ENCODE measurements around the gene TMEM245. TPM values are rescaled to one million over a fixed set of nuclear protein-coding genes. Genes with fewer than 3 reads are reported as not detected.
"Not testable (repeated sequence)": the region's sequence is repeated elsewhere in the genome, so short reads cannot be mapped to it uniquely, and the experiment has no call there.

TMEM245 gene
- total RNA-seq, 1 donor from 2014 or later: 33.7 TPM

DNA sequence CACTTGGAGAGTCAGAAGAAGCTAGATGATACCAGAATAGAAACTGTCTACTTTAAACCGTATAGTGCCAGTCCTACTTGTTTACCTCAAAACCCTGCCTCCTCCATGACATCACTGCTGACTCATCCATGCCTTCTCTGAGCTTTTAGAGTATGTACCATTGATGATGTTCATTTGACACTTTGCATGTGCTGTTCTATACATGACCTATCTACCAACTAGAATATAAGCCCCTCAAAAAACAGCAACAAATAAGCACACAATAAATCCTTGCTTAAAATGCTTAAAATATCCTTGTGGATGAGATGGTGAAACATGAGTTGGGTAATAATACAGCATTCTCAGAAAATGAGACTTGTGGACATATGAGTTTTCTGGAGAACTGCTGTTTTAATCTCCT is 109.0 kb downstream of the TMEM245 start:
- no peak for DNase-seq (ENCODE audit: low spot score)

GRCh38 chr9:109005678-109006077 is 114.1 kb downstream of the TMEM245 start:
- DNase-seq (ENCODE audit: low spot score) (no peak), ATAC-seq (no peak)

More for the DNA sequence above, 109.0 kb downstream of the TMEM245 start:
- ATAC-seq: no peak

- DNase-seq (ENCODE audit: low spot score): no peak
- ATAC-seq: no peak
Observed at GRCh38 chr9:109003116-109003515, 116.6 kb downstream of the TMEM245 start.

DNA sequence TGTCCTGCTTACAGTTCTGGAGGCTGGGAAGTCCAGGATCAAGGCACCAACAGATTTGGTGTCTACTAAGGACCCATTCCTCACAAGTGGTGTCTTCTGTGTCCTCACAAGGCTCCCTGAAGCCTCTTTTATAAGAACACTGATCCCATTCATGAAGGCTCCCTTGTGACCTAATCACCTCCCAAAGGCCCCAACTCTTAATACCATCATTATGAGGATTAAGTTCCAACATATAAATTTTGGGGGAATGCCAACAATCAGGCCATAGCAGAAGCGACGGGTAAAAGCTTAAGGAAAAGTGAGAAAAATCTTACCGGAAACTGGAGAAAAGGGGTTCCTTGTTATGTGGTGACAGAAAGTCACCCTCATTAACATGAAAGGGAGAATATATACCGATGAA is 117.6 kb downstream of the TMEM245 start:
- DNase-seq (ENCODE audit: low spot score) (no peak), ATAC-seq (no peak)

- no peak for ATAC-seq
- DNase-seq (ENCODE audit: low spot score): no peak
Observed at GRCh38 chr9:109001275-109001676, 118.5 kb downstream of the TMEM245 start.

DNA sequence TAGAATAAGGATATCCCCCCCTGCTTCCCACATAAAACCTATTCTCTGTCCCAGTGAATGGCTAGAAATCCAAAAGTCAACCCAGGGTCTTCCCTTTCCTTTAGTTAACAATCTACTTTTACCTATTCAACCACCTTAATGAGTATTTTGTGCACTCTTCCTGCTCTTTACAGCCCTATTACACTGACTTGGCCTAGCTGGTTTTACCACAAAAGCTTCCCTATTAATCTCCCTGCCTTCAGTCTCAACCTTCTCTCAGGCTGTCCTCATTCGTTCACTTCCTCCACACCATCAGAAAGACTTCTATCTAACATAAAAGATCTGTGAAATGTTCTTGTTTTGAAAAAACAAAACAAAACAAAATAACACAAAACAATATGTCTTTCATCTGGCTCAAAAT is 122.6 kb downstream of the TMEM245 start:
- DNase-seq (ENCODE audit: low spot score): no peak
- ATAC-seq: no peak

- ATAC-seq: no peak
Observed at GRCh38 chr9:108996643-108997042, 123.1 kb downstream of the TMEM245 start.

DNA sequence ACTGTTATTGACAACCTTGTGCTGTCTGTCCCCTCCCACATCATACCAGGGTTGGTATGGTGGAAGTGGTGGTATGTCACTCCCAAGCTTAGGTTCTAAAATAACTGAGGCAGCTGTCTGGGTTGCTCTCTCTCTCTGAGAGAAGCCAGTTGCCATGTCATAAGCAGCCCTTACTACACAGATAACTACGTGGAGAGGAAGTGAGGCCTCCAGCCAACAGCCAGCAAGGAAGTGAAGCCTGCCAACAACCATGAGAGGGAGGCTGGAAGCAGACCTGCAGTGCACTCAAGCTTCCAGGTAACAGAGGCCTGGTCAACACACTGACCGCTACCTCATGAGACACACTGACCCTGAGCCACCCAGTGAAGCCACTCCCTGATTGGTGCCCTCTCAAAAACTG is 125.1 kb downstream of the TMEM245 start:
- ATAC-seq (peak; percentile 67), DNase-seq (ENCODE audit: low spot score) (no peak)

More at GRCh38 chr9:108996643-108997042, 123.1 kb downstream of the TMEM245 start:
- no peak for DNase-seq (ENCODE audit: low spot score)

GRCh38 chr9:108991479-108991878 is 128.3 kb downstream of the TMEM245 start:
- ATAC-seq: no peak

DNA sequence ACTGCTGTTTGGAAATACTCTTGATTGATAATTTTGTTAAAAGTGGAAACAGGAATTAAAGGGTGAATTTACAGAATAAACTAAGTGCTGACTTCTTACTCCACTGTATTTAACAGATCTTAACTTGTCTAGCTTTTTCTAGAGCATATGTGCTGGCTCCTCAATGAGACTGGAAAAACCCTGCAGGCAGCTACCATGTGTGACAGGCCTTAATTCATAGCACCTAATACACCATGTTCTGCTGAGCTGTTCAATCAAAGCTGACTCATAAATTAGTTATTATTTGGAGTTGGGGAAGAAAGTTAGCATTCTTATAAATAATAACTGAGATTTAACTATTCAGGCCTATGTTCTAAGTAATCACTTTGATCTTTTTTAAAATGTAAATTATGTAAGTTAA is 135.9 kb downstream of the TMEM245 start:
- ATAC-seq (no peak), DNase-seq (ENCODE audit: low spot score) (no peak)

More at GRCh38 chr9:108991479-108991878, 128.3 kb downstream of the TMEM245 start:
- no peak for DNase-seq (ENCODE audit: low spot score)

DNA sequence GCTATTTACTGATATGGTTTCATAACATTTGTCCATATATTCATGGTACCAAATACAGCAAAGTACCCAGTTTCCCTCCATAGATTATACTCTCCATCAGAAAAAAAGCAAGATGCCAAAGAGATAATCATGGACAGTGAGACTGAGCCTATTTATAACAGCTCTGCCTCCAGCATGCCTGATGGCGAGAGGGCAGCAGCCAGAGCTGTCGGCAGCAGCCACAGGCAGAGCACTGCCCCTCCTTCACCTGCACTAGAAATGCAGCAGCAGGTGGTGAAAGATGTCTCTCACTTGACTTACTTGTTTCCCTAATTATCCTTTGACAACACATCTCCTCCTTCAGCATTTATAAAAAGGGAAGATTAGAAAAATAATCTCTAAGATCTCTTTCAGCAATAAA is 138.9 kb downstream of the TMEM245 start:
- DNase-seq (ENCODE audit: low spot score): no peak
- ATAC-seq: no peak

DNA sequence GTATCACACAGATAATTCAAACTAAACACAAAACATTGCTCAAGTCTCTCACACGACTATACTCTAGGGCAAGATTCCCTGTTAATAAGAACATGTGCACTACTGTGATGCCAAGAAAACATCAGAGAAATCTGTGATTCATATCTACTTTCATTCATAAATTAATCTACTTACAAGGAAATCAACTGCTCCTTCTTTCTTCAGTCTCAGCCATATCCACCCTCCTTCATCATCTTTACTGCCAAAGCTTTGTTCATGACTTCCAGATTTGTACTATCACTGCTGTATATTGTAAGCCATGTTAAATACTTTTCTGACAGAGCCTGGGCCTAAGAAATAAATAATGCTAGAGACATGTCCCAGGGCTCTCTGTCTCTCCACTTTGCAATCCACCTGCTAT is 141.5 kb downstream of the TMEM245 start:
- DNase-seq (ENCODE audit: low spot score): no peak
- ATAC-seq: no peak

DNA sequence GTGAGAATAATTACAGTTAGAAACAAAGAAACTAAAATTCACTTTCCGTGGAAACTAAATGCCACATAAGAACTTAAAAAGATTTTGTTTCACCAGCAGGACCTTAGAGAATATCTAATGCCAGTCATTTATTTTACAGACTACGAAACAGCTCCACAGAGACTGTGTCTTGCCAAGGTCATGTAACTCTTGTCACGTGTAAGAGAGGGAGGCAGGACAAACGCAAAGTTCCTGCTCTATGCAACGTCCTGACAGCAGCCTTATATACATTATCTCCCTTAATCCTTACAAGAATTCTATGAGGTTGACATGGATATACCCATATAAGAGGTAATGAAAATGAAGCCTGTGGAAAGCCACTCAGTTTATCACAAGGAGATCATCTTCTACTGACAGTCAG is 145.9 kb downstream of the TMEM245 start:
- DNase-seq (ENCODE audit: low spot score): no peak
- no peak for ATAC-seq

DNA sequence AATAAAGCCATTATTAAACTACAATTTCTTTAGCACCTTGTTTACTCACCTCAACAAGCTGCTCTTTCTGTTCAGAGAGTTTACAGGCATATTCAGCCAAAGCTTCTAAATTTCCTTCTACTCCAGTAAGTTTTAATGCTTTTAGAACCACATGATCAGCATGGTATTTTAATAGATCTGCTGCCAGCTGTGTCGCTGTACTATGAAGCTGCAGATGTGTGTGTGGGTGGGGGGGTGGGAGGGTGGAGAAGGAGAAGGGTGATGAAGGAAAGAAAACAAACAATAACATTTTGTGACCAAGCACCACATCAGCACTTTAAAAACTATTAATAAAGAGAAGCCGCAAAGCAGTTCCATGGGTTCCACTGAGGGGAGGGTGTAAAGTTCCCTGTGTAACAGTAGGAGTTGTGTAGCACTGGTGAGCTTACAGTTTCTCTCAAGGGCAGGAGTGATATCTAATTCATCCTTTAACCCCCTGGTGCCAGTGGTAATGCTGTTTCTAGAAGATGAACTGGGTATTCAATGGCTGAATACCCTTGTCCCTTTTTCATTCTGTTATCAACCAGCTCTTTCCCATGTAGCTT is 147.0 kb downstream of the TMEM245 start:
- ATAC-seq (no peak), DNase-seq (ENCODE audit: low spot score) (no peak)

DNA sequence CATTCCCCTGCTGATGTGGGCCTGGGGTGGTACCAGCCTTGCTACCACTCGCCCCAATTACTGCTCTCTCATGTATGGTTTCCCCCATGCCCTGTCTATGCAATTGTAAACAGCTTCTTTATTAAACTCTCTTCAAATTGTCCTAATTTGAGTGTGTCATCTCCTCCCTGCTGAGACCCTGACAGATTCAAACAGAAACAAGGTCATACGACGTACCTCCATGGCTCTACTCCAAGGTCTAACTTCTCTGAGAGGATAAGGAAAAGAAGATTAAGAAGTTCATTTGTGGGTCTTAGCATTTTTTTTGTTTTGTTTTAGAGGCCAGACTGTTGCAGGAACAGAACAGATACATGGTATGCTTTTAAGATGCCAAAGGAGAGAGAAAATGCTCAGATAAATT is 147.6 kb downstream of the TMEM245 start:
- no peak for ATAC-seq
- no peak for DNase-seq (ENCODE audit: low spot score)

GRCh38 chr9:108971392-108971791 is 148.4 kb downstream of the TMEM245 start:
- DNase-seq (ENCODE audit: low spot score); ATAC-seq: not testable (repeated sequence)

- DNase-seq (ENCODE audit: low spot score) (no peak), ATAC-seq (no peak)
Observed at GRCh38 chr9:108967916-108968315, 151.8 kb downstream of the TMEM245 start.

Other genes starting within 250 kb of the TMEM245 start
- 10.4 TPM for gene ELP1, start 185.8 kb downstream of the TMEM245 start, total RNA-seq
- gene ABITRAM, start 185.5 kb downstream of the TMEM245 start, total RNA-seq: 6.1 TPM
- gene CTNNAL1, start 106.4 kb downstream of the TMEM245 start, total RNA-seq: 11.0 TPM
- 0.03 TPM for gene FRRS1L, start 47.3 kb upstream of the TMEM245 start, total RNA-seq
- gene EPB41L4B, start 201.1 kb upstream of the TMEM245 start, total RNA-seq: 51.4 TPM